SK-N-SH treated with all-trans-retinoic acid at 6 μM for 48 hours (cell line): ENCODE results near the gene CHN1.

ENCODE experiments used
- ARNTL ChIP-seq: fragments of 450-650 bp; formaldehyde crosslinking; IDR thresholded peaks from 2 replicates; pipeline ENCODE4 v1.5.0; 2020; ENCODE audit warnings: low read depth, mild to moderate bottlenecking, moderate library complexity, borderline replicate concordance
- PPARA ChIP-seq: fragments of 250-450 bp; sonication (Bioruptor Pico); IDR thresholded peaks from 2 replicates; pipeline ENCODE4 v1.5.0; 2020; ENCODE audit warnings: mild to moderate bottlenecking, borderline replicate concordance
- RARB ChIP-seq: fragments of 250-450 bp; sonication (Bioruptor Pico); IDR thresholded peaks from 2 replicates; pipeline ENCODE4 v1.8.0; 2021; ENCODE audit warnings: mild to moderate bottlenecking, moderate library complexity
- SNAI2 ChIP-seq: fragments of 250-450 bp; sonication (Bioruptor Pico); IDR thresholded peaks from 2 replicates; pipeline ENCODE4 v1.5.0; 2020; ENCODE audit warnings: mild to moderate bottlenecking, moderate library complexity
- TOX ChIP-seq: fragments of 250-450 bp; sonication (Bioruptor Pico); IDR thresholded peaks from 2 replicates; pipeline ENCODE4 v1.8.0; 2021; ENCODE audit warnings: mild to moderate bottlenecking, moderate library complexity, borderline replicate concordance
- ZFP3 ChIP-seq: fragments of 250-450 bp; sonication (Bioruptor Pico); IDR thresholded peaks from 2 replicates; pipeline ENCODE4 v1.5.0; 2020; ENCODE audit warnings: mild to moderate bottlenecking, moderate library complexity
- ZFP30 ChIP-seq: fragments of 450-650 bp; formaldehyde crosslinking; IDR thresholded peaks from 2 replicates; pipeline ENCODE4 v1.5.0; 2022; ENCODE audit warnings: mild to moderate bottlenecking, moderate library complexity
- ZNF8 ChIP-seq: fragments of 450-650 bp; formaldehyde crosslinking; IDR thresholded peaks from 2 replicates; pipeline ENCODE4 v1.5.0; 2020; ENCODE audit warnings: mild to moderate bottlenecking, moderate library complexity
- TF ChIP-seq, protein P1 (sequence below): fragments of 250-450 bp; sonication (Bioruptor Pico); IDR thresholded peaks from 2 replicates; pipeline ENCODE4 v1.8.0; 2020; ENCODE audit warnings: mild to moderate bottlenecking, moderate library complexity, borderline replicate concordance
- TF ChIP-seq, protein P2 (sequence below): fragments of 250-450 bp; sonication (Bioruptor Pico); IDR thresholded peaks from 2 replicates; pipeline ENCODE4 v1.5.1; 2021; ENCODE audit warnings: mild to moderate bottlenecking, moderate library complexity
- TF ChIP-seq, protein P3 (sequence below): fragments of 250-450 bp; sonication (Bioruptor Pico); IDR thresholded peaks from 2 replicates; pipeline ENCODE4 v1.5.1; 2020; ENCODE audit warnings: low read depth, mild to moderate bottlenecking, moderate library complexity
- TF ChIP-seq, protein P4 (sequence below): fragments of 250-450 bp; sonication (Bioruptor Pico); IDR thresholded peaks from 2 replicates; pipeline ENCODE4 v1.5.0; 2020; ENCODE audit warnings: mild to moderate bottlenecking, moderate library complexity

DNA sequence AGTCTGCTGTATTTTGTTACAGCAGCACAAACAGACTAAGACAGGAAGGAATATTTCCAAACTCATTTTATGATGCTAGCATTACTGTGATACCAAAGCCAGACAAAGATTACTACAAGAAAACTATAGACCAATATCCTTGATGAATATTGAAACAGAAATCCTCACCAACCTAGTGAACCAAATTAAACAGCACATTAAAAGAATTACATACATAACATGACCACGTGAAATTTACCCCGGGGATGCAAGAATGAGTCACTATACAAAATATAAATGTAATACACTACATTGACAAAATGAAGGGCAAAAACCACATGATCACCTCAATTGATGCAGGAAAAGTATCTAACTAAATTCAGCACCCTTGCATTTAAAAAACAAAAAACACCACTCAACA lies 112.6 kb downstream of the CHN1 start:
- TF ChIP-seq TOX (CRISPR knock-in tag) = no peak
- TF ChIP-seq ZFP3 (CRISPR knock-in tag) = no peak
- TF ChIP-seq, protein P1, sequence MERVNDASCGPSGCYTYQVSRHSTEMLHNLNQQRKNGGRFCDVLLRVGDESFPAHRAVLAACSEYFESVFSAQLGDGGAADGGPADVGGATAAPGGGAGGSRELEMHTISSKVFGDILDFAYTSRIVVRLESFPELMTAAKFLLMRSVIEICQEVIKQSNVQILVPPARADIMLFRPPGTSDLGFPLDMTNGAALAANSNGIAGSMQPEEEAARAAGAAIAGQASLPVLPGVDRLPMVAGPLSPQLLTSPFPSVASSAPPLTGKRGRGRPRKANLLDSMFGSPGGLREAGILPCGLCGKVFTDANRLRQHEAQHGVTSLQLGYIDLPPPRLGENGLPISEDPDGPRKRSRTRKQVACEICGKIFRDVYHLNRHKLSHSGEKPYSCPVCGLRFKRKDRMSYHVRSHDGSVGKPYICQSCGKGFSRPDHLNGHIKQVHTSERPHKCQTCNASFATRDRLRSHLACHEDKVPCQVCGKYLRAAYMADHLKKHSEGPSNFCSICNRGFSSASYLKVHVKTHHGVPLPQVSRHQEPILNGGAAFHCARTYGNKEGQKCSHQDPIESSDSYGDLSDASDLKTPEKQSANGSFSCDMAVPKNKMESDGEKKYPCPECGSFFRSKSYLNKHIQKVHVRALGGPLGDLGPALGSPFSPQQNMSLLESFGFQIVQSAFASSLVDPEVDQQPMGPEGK = no peak
- TF ChIP-seq ZFP30 (CRISPR knock-in tag) = no peak
- no peak for TF ChIP-seq ARNTL (CRISPR knock-in tag)
- no peak for TF ChIP-seq PPARA
- TF ChIP-seq RARB (CRISPR knock-in tag) = no peak
- TF ChIP-seq, protein P2, sequence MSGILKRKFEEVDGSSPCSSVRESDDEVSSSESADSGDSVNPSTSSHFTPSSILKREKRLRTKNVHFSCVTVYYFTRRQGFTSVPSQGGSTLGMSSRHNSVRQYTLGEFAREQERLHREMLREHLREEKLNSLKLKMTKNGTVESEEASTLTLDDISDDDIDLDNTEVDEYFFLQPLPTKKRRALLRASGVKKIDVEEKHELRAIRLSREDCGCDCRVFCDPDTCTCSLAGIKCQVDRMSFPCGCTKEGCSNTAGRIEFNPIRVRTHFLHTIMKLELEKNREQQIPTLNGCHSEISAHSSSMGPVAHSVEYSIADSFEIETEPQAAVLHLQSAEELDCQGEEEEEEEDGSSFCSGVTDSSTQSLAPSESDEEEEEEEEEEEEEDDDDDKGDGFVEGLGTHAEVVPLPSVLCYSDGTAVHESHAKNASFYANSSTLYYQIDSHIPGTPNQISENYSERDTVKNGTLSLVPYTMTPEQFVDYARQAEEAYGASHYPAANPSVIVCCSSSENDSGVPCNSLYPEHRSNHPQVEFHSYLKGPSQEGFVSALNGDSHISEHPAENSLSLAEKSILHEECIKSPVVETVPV = no peak
- TF ChIP-seq, protein P3, sequence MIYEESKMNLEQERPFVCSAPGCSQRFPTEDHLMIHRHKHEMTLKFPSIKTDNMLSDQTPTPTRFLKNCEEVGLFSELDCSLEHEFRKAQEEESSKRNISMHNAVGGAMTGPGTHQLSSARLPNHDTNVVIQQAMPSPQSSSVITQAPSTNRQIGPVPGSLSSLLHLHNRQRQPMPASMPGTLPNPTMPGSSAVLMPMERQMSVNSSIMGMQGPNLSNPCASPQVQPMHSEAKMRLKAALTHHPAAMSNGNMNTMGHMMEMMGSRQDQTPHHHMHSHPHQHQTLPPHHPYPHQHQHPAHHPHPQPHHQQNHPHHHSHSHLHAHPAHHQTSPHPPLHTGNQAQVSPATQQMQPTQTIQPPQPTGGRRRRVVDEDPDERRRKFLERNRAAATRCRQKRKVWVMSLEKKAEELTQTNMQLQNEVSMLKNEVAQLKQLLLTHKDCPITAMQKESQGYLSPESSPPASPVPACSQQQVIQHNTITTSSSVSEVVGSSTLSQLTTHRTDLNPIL = no peak
- no peak for TF ChIP-seq SNAI2 (CRISPR knock-in tag)
- TF ChIP-seq, protein P4, sequence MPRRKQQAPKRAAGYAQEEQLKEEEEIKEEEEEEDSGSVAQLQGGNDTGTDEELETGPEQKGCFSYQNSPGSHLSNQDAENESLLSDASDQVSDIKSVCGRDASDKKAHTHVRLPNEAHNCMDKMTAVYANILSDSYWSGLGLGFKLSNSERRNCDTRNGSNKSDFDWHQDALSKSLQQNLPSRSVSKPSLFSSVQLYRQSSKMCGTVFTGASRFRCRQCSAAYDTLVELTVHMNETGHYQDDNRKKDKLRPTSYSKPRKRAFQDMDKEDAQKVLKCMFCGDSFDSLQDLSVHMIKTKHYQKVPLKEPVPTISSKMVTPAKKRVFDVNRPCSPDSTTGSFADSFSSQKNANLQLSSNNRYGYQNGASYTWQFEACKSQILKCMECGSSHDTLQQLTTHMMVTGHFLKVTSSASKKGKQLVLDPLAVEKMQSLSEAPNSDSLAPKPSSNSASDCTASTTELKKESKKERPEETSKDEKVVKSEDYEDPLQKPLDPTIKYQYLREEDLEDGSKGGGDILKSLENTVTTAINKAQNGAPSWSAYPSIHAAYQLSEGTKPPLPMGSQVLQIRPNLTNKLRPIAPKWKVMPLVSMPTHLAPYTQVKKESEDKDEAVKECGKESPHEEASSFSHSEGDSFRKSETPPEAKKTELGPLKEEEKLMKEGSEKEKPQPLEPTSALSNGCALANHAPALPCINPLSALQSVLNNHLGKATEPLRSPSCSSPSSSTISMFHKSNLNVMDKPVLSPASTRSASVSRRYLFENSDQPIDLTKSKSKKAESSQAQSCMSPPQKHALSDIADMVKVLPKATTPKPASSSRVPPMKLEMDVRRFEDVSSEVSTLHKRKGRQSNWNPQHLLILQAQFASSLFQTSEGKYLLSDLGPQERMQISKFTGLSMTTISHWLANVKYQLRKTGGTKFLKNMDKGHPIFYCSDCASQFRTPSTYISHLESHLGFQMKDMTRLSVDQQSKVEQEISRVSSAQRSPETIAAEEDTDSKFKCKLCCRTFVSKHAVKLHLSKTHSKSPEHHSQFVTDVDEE (CRISPR knock-in tag) = no peak
- no peak for TF ChIP-seq ZNF8 (CRISPR knock-in tag)
